Panc1 (cell line): ENCODE data around the gene MTA1.

ENCODE experiments used
- CTCF ChIP-seq: fragments of 450-650 bp; IDR thresholded peaks from 2 replicates; pipeline ENCODE4 v1.5.1; 2017; ENCODE audit warnings: mild to moderate bottlenecking
- REST ChIP-seq, 2 experiments: IDR thresholded peaks; 2 replicates each; pipeline ENCODE4 v1.6.1; 2011 to 2012; ENCODE audit warnings: low read depth in 2 of 2, control low read depth in 1 of 2, low read length in 1 of 2, mild to moderate bottlenecking in 1 of 2, moderate library complexity in 1 of 2; ENCODE audit not compliant: insufficient read depth in 1 of 2

- TF ChIP-seq CTCF (no peak), REST (IDR thresholded peaks at IDR 0.05; ENCODE audit: insufficient read depth in 1 of 2, low read depth in 2 of 2, low read length in 1 of 2) (no peak)
These were observed 23.2 kb downstream of the MTA1 start for GRCh38 chr14:105442834-105443233.
